ENCODE measurements around the gene HIF3A.

GRCh38 chr19:46251416-46251815, 45.4 kb upstream of the HIF3A start:
- TF ChIP-seq CTCF (IDR thresholded peaks at IDR 0.05) (no peak), POLR2A (IDR thresholded peaks at IDR 0.05) (no peak), POLR2AphosphoS5 (IDR thresholded peaks at IDR 0.05; ENCODE audit: insufficient read depth in 1 of 2, low read depth in 1 of 2) (no peak)
